GM23338 (cell line): ENCODE measurements around the gene NPB. TPM values are rescaled to one million over a fixed set of nuclear protein-coding genes. Genes with fewer than 3 reads are reported as not detected.
A peak's percentile ranks its signal among the peaks of the same experiment; 100 is the strongest.

Source experiments
- ATAC-seq: fragments of 200-7000 bp; cut with Tn5 transposase; 3 replicates; pipeline ENCODE4 v1.9.1; 2020
- DNase-seq: peaks from one replicate; pipeline ENCODE4 v3.0.0-alpha.2; 2015; ENCODE audit warnings: low spot score
- H2AFZ ChIP-seq: fragments of 200-600 bp; sonication (generic); 2 replicates; pipeline ENCODE4 v1.8.0; 2016; ENCODE audit warnings: antibody characterized with exemption, mild to moderate bottlenecking, moderate library complexity
- H3F3A ChIP-seq: fragments of 200-600 bp; sonication (generic); replicated peaks from 2 replicates; pipeline ENCODE4 v1.8.0; 2017; ENCODE audit warnings: antibody characterized with exemption, mixed run types, low read depth
- H3K27ac ChIP-seq: fragments of 200-600 bp; sonication (generic); 2 replicates; pipeline ENCODE4 v1.6.1; 2016; ENCODE audit warnings: low read depth
- H3K27me3 ChIP-seq: fragments of 200-600 bp; sonication (generic); 2 replicates; pipeline ENCODE4 v1.8.0; 2016; ENCODE audit warnings: mild to moderate bottlenecking, mixed run types, moderate library complexity; ENCODE audit not compliant: insufficient read depth
- H3K36me3 ChIP-seq: fragments of 200-600 bp; sonication (generic); 2 replicates; pipeline ENCODE4 v1.8.0; 2016; ENCODE audit warnings: mild to moderate bottlenecking; ENCODE audit not compliant: insufficient read depth
- H3K4me1 ChIP-seq: fragments of 200-600 bp; sonication (generic); 2 replicates; pipeline ENCODE4 v1.8.0; 2016; ENCODE audit warnings: mild to moderate bottlenecking, moderate library complexity; ENCODE audit not compliant: insufficient read depth
- H3K4me2 ChIP-seq: fragments of 200-600 bp; sonication (generic); 2 replicates; pipeline ENCODE4 v1.7.1; 2017; ENCODE audit warnings: mixed run types
- H3K4me3 ChIP-seq: fragments of 200-600 bp; sonication (generic); 2 replicates; pipeline ENCODE4 v1.6.1; 2016; ENCODE audit warnings: mixed run types
- H3K79me2 ChIP-seq: fragments of 200-600 bp; sonication (generic); replicated peaks from 2 replicates; pipeline ENCODE4 v1.8.0; 2017; ENCODE audit warnings: mild to moderate bottlenecking; ENCODE audit not compliant: insufficient read depth
- H3K9me2 ChIP-seq: fragments of 200-600 bp; sonication (generic); 2 replicates; pipeline ENCODE4 v1.8.0; 2017; ENCODE audit not compliant: insufficient read depth
- H4K20me1 ChIP-seq: fragments of 200-600 bp; sonication (generic); replicated peaks from 2 replicates; pipeline ENCODE4 v1.8.0; 2017; ENCODE audit warnings: mild to moderate bottlenecking; ENCODE audit not compliant: insufficient read depth
- H3K27ac Mint-ChIP-seq: 2 replicates; pipeline ENCODE4 v1.8.0; 2020; ENCODE audit warnings: inconsistent platforms, mild to moderate bottlenecking, moderate library complexity, mixed read lengths
- H3K27me3 Mint-ChIP-seq: 3 replicates; pipeline ENCODE4 v1.8.0; 2022; ENCODE audit warnings: low read depth, mild to moderate bottlenecking, moderate library complexity, mixed read lengths, inconsistent platforms; ENCODE audit not compliant: insufficient read depth, poor library complexity
- H3K36me3 Mint-ChIP-seq: 3 replicates; pipeline ENCODE4 v1.8.0; 2021; ENCODE audit warnings: low read depth, mild to moderate bottlenecking, inconsistent platforms, moderate library complexity, mixed read lengths
- H3K4me1 Mint-ChIP-seq: 3 replicates; pipeline ENCODE4 v1.8.0; 2020; ENCODE audit warnings: mild to moderate bottlenecking, inconsistent platforms, mixed read lengths
- H3K4me3 Mint-ChIP-seq: 3 replicates; pipeline ENCODE4 v1.8.0; 2021; ENCODE audit warnings: moderate library complexity, mild to moderate bottlenecking, inconsistent platforms, mixed read lengths
- H3K9me3 Mint-ChIP-seq: 3 replicates; pipeline ENCODE4 v1.8.0; 2020; ENCODE audit warnings: moderate library complexity, mild to moderate bottlenecking, inconsistent platforms, mixed read lengths
- CREB1 ChIP-seq: fragments of 250-450 bp; sonication (Bioruptor Pico); IDR thresholded peaks from 2 replicates; pipeline ENCODE4 v1.5.0; 2020; ENCODE audit warnings: low read depth, mild to moderate bottlenecking, moderate library complexity
- JUNB ChIP-seq: IDR thresholded peaks from one replicate; pipeline ENCODE4 v1.6.1; 2016; ENCODE audit warnings: antibody characterized with exemption; ENCODE audit not compliant: unreplicated experiment
- POLR2AphosphoS5 ChIP-seq: IDR thresholded peaks from 2 replicates; pipeline ENCODE4 v1.6.1; 2016; ENCODE audit warnings: antibody characterized with exemption, low read depth
- STAT1 ChIP-seq: IDR thresholded peaks from one replicate; pipeline ENCODE4 v1.6.1; 2016; ENCODE audit warnings: antibody characterized with exemption; ENCODE audit not compliant: unreplicated experiment
- ZNF114 ChIP-seq: fragments of 250-450 bp; sonication (Bioruptor Pico); IDR thresholded peaks from 2 replicates; pipeline ENCODE4 v1.5.0; 2020; ENCODE audit warnings: mild to moderate bottlenecking, moderate library complexity
- ZNF331 ChIP-seq: fragments of 250-450 bp; sonication (Bioruptor Pico); IDR thresholded peaks from 2 replicates; pipeline ENCODE4 v1.5.0; 2020; ENCODE audit warnings: low read depth, mild to moderate bottlenecking, moderate library complexity
- polyA plus RNA-seq: library from polyadenylated mRNA; unstranded; fragments of >200 nt; fragmentation: Nextera tagmentation; extraction: Ambion mirVana; gene quantifications from 2 replicates; pipeline ENCODE4 v1.2.1, GENCODE V29; 2016
- total RNA-seq: library from RNA; depleted of rRNA; stranded (reverse); fragments of >200 nt; shearing (Covaris generic); gene quantifications from 2 replicates; pipeline ENCODE4 v1.2.3, GENCODE V29; 2014
- TF ChIP-seq, protein P1 (sequence below): fragments of 250-450 bp; sonication (Bioruptor Pico); IDR thresholded peaks from 2 replicates; pipeline ENCODE4 v1.5.0; 2020; ENCODE audit warnings: mild to moderate bottlenecking, moderate library complexity

The NPB gene
- total and polyA plus RNA-seq, 2 experiments from 2014 or later: 3.6 to 3.8 TPM

DNA sequence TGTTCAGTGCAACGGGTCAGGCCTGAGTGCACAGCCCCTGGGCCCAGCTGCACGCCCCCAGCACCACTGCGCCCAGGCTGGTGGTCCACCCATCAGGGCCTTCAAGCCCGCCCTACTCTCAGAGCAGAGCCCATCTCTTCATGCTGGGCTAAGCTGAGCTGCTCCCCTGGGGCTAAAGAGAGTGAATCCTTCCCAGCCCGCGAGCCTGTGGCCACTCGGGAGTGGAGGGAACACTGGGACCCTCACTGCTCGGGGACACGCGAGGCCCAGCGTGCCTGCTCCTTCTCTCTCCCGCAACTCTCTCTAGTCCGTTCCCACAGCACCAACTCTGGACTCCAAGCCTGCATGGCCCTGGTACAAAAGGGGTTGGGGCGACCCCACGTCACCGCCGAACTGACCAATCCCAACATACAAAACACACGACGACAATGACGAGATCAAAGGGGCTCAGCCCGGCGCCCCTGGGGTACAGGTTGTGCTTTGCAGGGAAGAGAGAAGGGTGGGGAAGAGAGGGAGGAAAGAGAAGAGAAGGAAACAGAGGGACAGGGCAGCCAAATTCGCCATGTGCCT lies 20.0 kb downstream of the NPB start (continued):
- TF ChIP-seq, protein P1, sequence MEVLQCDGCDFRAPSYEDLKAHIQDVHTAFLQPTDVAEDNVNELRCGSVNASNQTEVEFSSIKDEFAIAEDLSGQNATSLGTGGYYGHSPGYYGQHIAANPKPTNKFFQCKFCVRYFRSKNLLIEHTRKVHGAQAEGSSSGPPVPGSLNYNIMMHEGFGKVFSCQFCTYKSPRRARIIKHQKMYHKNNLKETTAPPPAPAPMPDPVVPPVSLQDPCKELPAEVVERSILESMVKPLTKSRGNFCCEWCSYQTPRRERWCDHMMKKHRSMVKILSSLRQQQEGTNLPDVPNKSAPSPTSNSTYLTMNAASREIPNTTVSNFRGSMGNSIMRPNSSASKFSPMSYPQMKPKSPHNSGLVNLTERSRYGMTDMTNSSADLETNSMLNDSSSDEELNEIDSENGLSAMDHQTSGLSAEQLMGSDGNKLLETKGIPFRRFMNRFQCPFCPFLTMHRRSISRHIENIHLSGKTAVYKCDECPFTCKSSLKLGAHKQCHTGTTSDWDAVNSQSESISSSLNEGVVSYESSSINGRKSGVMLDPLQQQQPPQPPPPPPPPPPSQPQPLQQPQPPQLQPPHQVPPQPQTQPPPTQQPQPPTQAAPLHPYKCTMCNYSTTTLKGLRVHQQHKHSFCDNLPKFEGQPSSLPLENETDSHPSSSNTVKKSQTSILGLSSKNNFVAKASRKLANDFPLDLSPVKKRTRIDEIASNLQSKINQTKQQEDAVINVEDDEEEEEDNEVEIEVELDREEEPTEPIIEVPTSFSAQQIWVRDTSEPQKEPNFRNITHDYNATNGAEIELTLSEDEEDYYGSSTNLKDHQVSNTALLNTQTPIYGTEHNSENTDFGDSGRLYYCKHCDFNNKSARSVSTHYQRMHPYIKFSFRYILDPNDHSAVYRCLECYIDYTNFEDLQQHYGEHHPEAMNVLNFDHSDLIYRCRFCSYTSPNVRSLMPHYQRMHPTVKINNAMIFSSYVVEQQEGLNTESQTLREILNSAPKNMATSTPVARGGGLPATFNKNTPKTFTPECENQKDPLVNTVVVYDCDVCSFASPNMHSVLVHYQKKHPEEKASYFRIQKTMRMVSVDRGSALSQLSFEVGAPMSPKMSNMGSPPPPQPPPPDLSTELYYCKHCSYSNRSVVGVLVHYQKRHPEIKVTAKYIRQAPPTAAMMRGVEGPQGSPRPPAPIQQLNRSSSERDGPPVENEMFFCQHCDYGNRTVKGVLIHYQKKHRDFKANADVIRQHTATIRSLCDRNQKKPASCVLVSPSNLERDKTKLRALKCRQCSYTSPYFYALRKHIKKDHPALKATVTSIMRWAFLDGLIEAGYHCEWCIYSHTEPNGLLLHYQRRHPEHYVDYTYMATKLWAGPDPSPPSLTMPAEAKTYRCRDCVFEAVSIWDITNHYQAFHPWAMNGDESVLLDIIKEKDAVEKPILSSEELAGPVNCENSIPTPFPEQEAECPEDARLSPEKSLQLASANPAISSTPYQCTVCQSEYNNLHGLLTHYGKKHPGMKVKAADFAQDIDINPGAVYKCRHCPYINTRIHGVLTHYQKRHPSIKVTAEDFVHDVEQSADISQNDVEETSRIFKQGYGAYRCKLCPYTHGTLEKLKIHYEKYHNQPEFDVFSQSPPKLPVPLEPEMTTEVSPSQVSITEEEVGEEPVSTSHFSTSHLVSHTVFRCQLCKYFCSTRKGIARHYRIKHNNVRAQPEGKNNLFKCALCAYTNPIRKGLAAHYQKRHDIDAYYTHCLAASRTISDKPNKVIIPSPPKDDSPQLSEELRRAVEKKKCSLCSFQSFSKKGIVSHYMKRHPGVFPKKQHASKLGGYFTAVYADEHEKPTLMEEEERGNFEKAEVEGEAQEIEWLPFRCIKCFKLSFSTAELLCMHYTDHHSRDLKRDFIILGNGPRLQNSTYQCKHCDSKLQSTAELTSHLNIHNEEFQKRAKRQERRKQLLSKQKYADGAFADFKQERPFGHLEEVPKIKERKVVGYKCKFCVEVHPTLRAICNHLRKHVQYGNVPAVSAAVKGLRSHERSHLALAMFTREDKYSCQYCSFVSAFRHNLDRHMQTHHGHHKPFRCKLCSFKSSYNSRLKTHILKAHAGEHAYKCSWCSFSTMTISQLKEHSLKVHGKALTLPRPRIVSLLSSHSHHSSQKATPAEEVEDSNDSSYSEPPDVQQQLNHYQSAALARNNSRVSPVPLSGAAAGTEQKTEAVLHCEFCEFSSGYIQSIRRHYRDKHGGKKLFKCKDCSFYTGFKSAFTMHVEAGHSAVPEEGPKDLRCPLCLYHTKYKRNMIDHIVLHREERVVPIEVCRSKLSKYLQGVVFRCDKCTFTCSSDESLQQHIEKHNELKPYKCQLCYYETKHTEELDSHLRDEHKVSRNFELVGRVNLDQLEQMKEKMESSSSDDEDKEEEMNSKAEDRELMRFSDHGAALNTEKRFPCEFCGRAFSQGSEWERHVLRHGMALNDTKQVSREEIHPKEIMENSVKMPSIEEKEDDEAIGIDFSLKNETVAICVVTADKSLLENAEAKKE (CRISPR knock-in tag): no peak
- no peak for TF ChIP-seq ZNF331 (CRISPR knock-in tag)

DNA sequence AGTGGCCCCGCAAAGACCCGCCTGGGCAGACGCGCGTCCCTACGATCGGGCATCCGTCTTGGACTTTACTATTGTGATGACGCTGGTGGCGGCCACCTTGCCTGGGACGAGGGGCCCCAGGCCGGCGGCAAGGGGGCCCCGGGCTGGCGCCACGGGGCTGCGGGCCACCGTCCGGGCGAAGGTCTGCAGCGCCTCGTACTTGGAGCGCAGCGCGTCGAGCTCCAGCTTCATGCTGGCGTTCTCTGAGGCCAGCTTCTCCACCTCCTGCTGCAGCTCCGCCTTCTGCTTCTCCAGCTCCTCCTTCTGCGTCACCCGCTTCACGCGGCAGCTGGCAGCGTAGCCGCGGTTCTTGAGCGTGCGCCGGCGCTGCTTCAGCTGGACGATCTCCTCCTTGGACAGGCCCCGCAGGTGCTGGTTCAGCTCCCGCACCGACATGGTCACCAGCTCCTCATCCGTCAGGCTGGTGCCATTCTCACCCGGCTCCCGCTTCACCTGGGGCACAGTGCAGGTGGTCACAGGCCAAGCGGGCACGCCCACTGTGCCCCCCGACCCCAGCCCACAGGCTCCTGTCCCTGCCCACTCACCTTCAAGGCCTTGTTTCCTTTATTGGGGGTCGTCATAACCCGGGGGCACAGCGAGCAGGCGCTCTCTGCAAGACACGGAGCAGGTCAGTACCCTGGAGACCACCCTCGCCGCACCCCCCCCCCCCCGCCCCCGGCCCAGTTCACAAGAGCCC lies 20.7 kb downstream of the NPB start:
- DNase-seq: no peak
- TF ChIP-seq STAT1 (no peak), POLR2AphosphoS5 (no peak), JUNB (no peak), ZNF114 (CRISPR knock-in tag) (no peak), ZNF331 (CRISPR knock-in tag) (no peak), CREB1 (CRISPR knock-in tag) (no peak)
- TF ChIP-seq, protein P1 (CRISPR knock-in tag): no peak

More for the DNA sequence above, 20.7 kb downstream of the NPB start:
- Histone ChIP-seq H3F3A (peaks cover 33% of the 10 kb centered on the region), H2AFZ (no peak overlapping the region), H3K9me2 (no peaks in the 10 kb centered on the region), H3K4me2 (peak overlapping the region; percentile 64; the same call in 1 of the 2 replicates), H4K20me1 (peaks cover 19% of the 10 kb centered on the region), H3K36me3 (no peaks in the 10 kb centered on the region; the same call in 1 of the 2 replicates), H3K4me3 (peak overlapping the region; percentile 53; the same call in 1 of the 2 replicates), H3K27ac (peak overlapping the region; percentile 95), H3K79me2 (peaks cover 77% of the 10 kb centered on the region), H3K4me1 (peaks cover 26% of the 10 kb centered on the region; the same call in 1 of the 2 replicates), H3K27me3 (no peaks in the 10 kb centered on the region)
- H3K27ac Mint-ChIP-seq: peak overlapping the region; percentile 100
- peak overlapping the region; percentile 85 for H3K4me3 Mint-ChIP-seq
- H3K9me3 Mint-ChIP-seq: no peaks in the 10 kb centered on the region; the same call in 2 of the 3 replicates
- peaks cover 47% of the 10 kb centered on the region for H3K4me1 Mint-ChIP-seq
- ATAC-seq: no peak
- peaks cover 37% of the 10 kb centered on the region for H3K27me3 Mint-ChIP-seq
- H3K36me3 Mint-ChIP-seq: peaks cover 33% of the 10 kb centered on the region
